ENCODE measurements around the gene UBXN10.

GRCh38 chr1:20136249-20136648 lies 49.6 kb upstream of the UBXN10 start:
- TF ChIP-seq CTCF (IDR thresholded peaks at IDR 0.05) (no peak), POLR2A (IDR thresholded peaks at IDR 0.05) (no peak)
